K562 (cell line): ENCODE measurements around the gene CENPA. TPM values are rescaled to one million over a fixed set of nuclear protein-coding genes. Genes with fewer than 3 reads are reported as not detected.

ENCODE experiments used
- ATAC-seq: fragments of 200-7000 bp; cut with Tn5 transposase; 3 replicates; pipeline ENCODE4 v1.9.1; 2020; ENCODE audit warnings: moderate library complexity
- BruUV-seq: library from RNA; stranded (reverse); fragments of 400-500 nt; replicated peaks from 2 replicates; lab custom pipeline; 2021; lab: Mats Ljungman, UMichigan
- CTCF ChIA-PET: fragments of 300-600 bp; formaldehyde crosslinking; extraction: SDS; loops from one replicate; lab custom pipeline; 2021; ENCODE audit warnings: low intra/inter-chr PET ratio; lab: Yijun Ruan, JAX
- POLR2A ChIA-PET: fragments of 300-600, 350-650 bp; sonication (Branson Sonifier 250); formaldehyde crosslinking; extraction: SDS; loops from one replicate; lab custom pipeline; 2021; ENCODE audit warnings: antibody characterized with exemption, inconsistent platforms; lab: Yijun Ruan, JAX
- DNase-seq, 4 experiments: peaks; one replicate each; pipeline versions ENCODE4 v3.0.0 to v3.0.0-alpha.2; 2011 to 2018; ENCODE audit warnings: low spot score in 3 of 4, mixed read lengths in 3 of 4; ENCODE audit errors: extremely low read depth in 1 of 4
- FAIRE-seq: peaks from 2 replicates; lab custom pipeline; 2011; peaks lifted over from hg19 to GRCh38; lab: Jason Lieb, UNC
- H2AFZ ChIP-seq: 2 replicates; pipeline ENCODE4 v1.6.0; 2011; ENCODE audit warnings: low read depth, low read length, control low read depth, inconsistent platforms
- H3K27ac ChIP-seq: fragments of 200-600 bp; 3 replicates; pipeline ENCODE4 v1.8.0; 2011; ENCODE audit warnings: low read depth, mild to moderate bottlenecking, control low read depth, inconsistent platforms, low read length, moderate library complexity, mixed read lengths; ENCODE audit errors: extremely low read depth
- H3K27me3 ChIP-seq, 2 experiments: fragments of 300-600 bp in 1 of 2; 2 replicates in 1 of 2; 3 replicates in 1 of 2; pipeline versions ENCODE4 v1.6.0 to v1.8.0; 2011; ENCODE audit warnings: inconsistent platforms in 2 of 2, low read length in 2 of 2, mild to moderate bottlenecking in 1 of 2, mixed read lengths in 1 of 2, moderate library complexity in 1 of 2; ENCODE audit not compliant: control insufficient read depth in 2 of 2, insufficient read depth in 2 of 2
- H3K36me3 ChIP-seq: fragments of 300-600 bp; 3 replicates; pipeline ENCODE4 v1.8.0; 2011; ENCODE audit warnings: mild to moderate bottlenecking, low read length, inconsistent platforms; ENCODE audit not compliant: control insufficient read depth, insufficient read depth
- H3K4me1 ChIP-seq, 2 experiments: fragments of 200-600 bp in 1 of 2; replicated peaks in 1 of 2; 2 replicates in 1 of 2; 3 replicates in 1 of 2; pipeline versions ENCODE4 v1.5.1 to v1.8.0; 2011; ENCODE audit warnings: inconsistent platforms in 2 of 2, low read length in 2 of 2, mild to moderate bottlenecking in 1 of 2, mixed read lengths in 1 of 2, moderate library complexity in 1 of 2; ENCODE audit not compliant: control insufficient read depth in 2 of 2, insufficient read depth in 2 of 2
- H3K4me2 ChIP-seq: 2 replicates; pipeline ENCODE4 v1.6.1; 2011; ENCODE audit warnings: low read length, control low read depth, inconsistent platforms, mixed read lengths; ENCODE audit not compliant: insufficient read depth
- H3K4me3 ChIP-seq: fragments of 200-600 bp; sonication (generic), shearing (Covaris generic); 2 replicates; pipeline ENCODE4 v1.5.1; 2016; ENCODE audit warnings: control low read depth, inconsistent platforms
- H3K79me2 ChIP-seq: fragments of 200-600 bp; 3 replicates; pipeline ENCODE4 v1.8.0; 2011; ENCODE audit warnings: low read length, inconsistent platforms; ENCODE audit not compliant: control insufficient read depth, insufficient read depth
- H3K9ac ChIP-seq, 2 experiments: 2 replicates each; pipeline versions ENCODE4 v1.6.0 to v1.6.1; 2011; ENCODE audit warnings: low read depth in 2 of 2, low read length in 2 of 2, control low read depth in 1 of 2, inconsistent platforms in 1 of 2, mild to moderate bottlenecking in 1 of 2, mixed read lengths in 1 of 2; ENCODE audit not compliant: insufficient read depth in 1 of 2
- H3K9me1 ChIP-seq: one replicate; pipeline ENCODE4 v1.6.0; 2011; ENCODE audit warnings: inconsistent platforms, mild to moderate bottlenecking, low read length, moderate library complexity; ENCODE audit not compliant: control insufficient read depth, insufficient read depth
- H3K9me3 ChIP-seq: replicated peaks from 2 replicates; pipeline ENCODE4 v1.5.1; 2011; ENCODE audit warnings: low read depth, low read length, inconsistent platforms; ENCODE audit not compliant: control insufficient read depth, insufficient read depth
- H4K20me1 ChIP-seq: replicated peaks from 2 replicates; pipeline ENCODE4 v1.6.1; 2011; ENCODE audit warnings: low read length, inconsistent platforms, mixed read lengths; ENCODE audit not compliant: control insufficient read depth, insufficient read depth
- DIDO1 ChIP-seq: fragments of 450-650 bp; IDR thresholded peaks from 2 replicates; pipeline ENCODE4 v1.6.1; 2016; ENCODE audit warnings: low read depth, missing biosample characterization, missing genetic modification characterization
- GTF2F1 ChIP-seq: IDR thresholded peaks from 2 replicates; pipeline ENCODE4 v1.6.1; 2011; ENCODE audit warnings: low read depth, low read length, improper control_type of control experiment
- HNRNPK ChIP-seq: fragments of 200-400 bp; formaldehyde crosslinking; IDR thresholded peaks from one replicate; pipeline ENCODE4 v1.6.1; 2018; ENCODE audit warnings: mild to moderate bottlenecking, low read depth, low read length; ENCODE audit not compliant: poor library complexity, severe bottlenecking
- SNRNP70 ChIP-seq: fragments of 200-400 bp; formaldehyde crosslinking; optimal IDR thresholded peaks from 2 replicates; pipeline ENCODE3; 2017; ENCODE audit warnings: low read depth, low read length
- TBP ChIP-seq: optimal IDR thresholded peaks from 2 replicates; pipeline ENCODE3; 2011; ENCODE audit warnings: low read depth, low read length, improper control_type of control experiment
- ZNF766 ChIP-seq: fragments of 200-800 bp; sonication (Bioruptor generic); conservative IDR thresholded peaks from 2 replicates; pipeline ENCODE4 v1.6.1; 2016; ENCODE audit warnings: missing genetic modification characterization, missing compliant biosample characterization
- WGBS: fragments of 100-300 bp; shearing (Covaris generic); methylation state at CpG from one replicate; pipeline ENCODE4 v1.1.6; 2016; ENCODE audit warnings: low coverage, mixed read lengths; ENCODE audit not compliant: insufficient coverage; ENCODE audit errors: missing lambda C conversion rate; 5-methylcytosine and 5-hydroxymethylcytosine counted together
- in situ Hi-C: fragments of 300-500 bp; cut with MboI; formaldehyde crosslinking; loops from 4 replicates; pipeline ENCODE4 v1.15.0; 2018; ENCODE audit warnings: inconsistent platforms, mixed read lengths
- intact Hi-C: fragments of 100-400 bp; cut with micrococcal nuclease; formaldehyde crosslinking; loops from 2 replicates; pipeline ENCODE4 v1.14.2; 2022
- polyA plus RNA-seq, 8 experiments: library from polyadenylated mRNA; depleted of rRNA in 4 of 8; stranded (reverse) in 5 of 8; unstranded in 3 of 8; fragments of >200 nt; fragmentation: Nextera tagmentation in 2 of 8; fragmentation: Illumina TruSeq in 1 of 8; extraction: Ambion mirVana in 2 of 8; extraction: Trizol in 1 of 8; gene quantifications; 2 replicates each; pipeline versions ENCODE4 v1.2.1 to v1.2.3, GENCODE V29; 2011 to 2014; ENCODE audit warnings: inconsistent platforms in 1 of 8, missing spikeins in 1 of 8
- total RNA-seq, 7 experiments: library from RNA; depleted of rRNA in 6 of 7; stranded (reverse); fragments of >200 nt in 6 of 7; fragmentation: Illumina TruSeq in 2 of 7; extraction: Trizol in 2 of 7; gene quantifications; 2 replicates each; pipeline versions ENCODE4 v1.2.1 to v1.2.3, GENCODE V29; 2011 to 2021; ENCODE audit warnings: low replicate concordance in 1 of 7
- TF ChIP-seq, protein P1 (sequence below): fragments of 200-400 bp; formaldehyde crosslinking; IDR thresholded peaks from 2 replicates; pipeline ENCODE4 v1.6.1; 2017; ENCODE audit warnings: mild to moderate bottlenecking, low read depth, low read length, moderate library complexity

The CENPA gene
- total and polyA plus RNA-seq, 9 of the 15 experiments (the other 6 are each of a cell fraction or from before 2014, with no cell fraction given), result 11.3 to 61.7 (median 44.7) TPM

DNA sequence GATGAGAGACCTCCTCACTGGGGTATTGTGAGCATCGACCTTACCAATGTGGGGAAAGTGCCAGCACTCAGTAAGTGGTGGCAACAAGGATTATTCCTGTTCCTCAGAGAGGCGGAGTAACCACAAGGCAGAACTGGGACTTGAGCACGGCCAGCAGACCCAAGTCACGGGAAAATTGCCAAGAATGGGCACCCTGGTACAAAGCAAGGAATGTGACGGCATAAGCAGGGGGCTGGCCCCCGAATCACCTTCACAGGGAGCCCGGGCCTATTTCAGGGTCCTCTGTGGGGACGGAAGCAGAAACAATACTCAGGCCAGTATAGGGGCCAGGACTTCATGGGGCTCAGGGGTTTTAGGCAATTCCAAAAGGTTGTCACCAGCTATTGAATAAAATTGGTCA lies 25.4 kb downstream of the CENPA start:
- H3K9me3 ChIP-seq, result no peaks in the 10 kb centered on the region
- no peak overlapping the region for H2AFZ ChIP-seq
- no peak for ATAC-seq

More for the DNA sequence above, 25.4 kb downstream of the CENPA start:
- CTCF ChIA-PET, result no interaction called here
- intact Hi-C loops, result no loop called here
- no peaks in the 10 kb centered on the region for H3K36me3 ChIP-seq
- no peak for FAIRE-seq
- H4K20me1 ChIP-seq, result no peaks in the 10 kb centered on the region; the same call in 1 of the 2 replicates
- no peak for DNase-seq
- in situ Hi-C loops, result no loop called here
- H3K4me2 ChIP-seq, result no peak overlapping the region
- peaks cover 3% of the 10 kb centered on the region for H3K9me1 ChIP-seq
- peaks cover 18 to 40% of the 10 kb centered on the region in 2 experiments; a peak in 4 of 5 replicates for H3K27me3 ChIP-seq
- 4% methylated on average over 8 of the region's 8 CpGs for WGBS
- H3K4me1 ChIP-seq, result no peaks in the 10 kb centered on the region; a peak in 1 of 5 replicates
- H3K4me3 ChIP-seq, result no peak overlapping the region
- H3K79me2 ChIP-seq, result no peaks in the 10 kb centered on the region
- BruUV-seq, result no TSS peak
- TF ChIP-seq, protein P1, sequence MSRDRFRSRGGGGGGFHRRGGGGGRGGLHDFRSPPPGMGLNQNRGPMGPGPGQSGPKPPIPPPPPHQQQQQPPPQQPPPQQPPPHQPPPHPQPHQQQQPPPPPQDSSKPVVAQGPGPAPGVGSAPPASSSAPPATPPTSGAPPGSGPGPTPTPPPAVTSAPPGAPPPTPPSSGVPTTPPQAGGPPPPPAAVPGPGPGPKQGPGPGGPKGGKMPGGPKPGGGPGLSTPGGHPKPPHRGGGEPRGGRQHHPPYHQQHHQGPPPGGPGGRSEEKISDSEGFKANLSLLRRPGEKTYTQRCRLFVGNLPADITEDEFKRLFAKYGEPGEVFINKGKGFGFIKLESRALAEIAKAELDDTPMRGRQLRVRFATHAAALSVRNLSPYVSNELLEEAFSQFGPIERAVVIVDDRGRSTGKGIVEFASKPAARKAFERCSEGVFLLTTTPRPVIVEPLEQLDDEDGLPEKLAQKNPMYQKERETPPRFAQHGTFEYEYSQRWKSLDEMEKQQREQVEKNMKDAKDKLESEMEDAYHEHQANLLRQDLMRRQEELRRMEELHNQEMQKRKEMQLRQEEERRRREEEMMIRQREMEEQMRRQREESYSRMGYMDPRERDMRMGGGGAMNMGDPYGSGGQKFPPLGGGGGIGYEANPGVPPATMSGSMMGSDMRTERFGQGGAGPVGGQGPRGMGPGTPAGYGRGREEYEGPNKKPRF, result no peak
- no peak for TF ChIP-seq GTF2F1
- TF ChIP-seq TBP, result no peak
- no peak for TF ChIP-seq SNRNP70
- TF ChIP-seq DIDO1 (tag), result no peak
- no peak for TF ChIP-seq HNRNPK
- no peak for TF ChIP-seq ZNF766 (CRISPR knock-in tag)
- TF ChIP-seq, all 486 proteins: peak for 0
- H3K27ac ChIP-seq, result no peak overlapping the region
- POLR2A ChIA-PET, result no interaction called here
- H3K9ac ChIP-seq, result peak overlapping the region in 1 of 2 experiments; percentile 16; a peak in 1 of 4 replicates
